PC-3 (cell line): ENCODE results near the gene PBRM1. TPM values are rescaled to one million over a fixed set of nuclear protein-coding genes. Genes with fewer than 3 reads are reported as not detected.
"Not testable (repeated sequence)": the region's sequence is repeated elsewhere in the genome, so short reads cannot be mapped to it uniquely, and the experiment has no call there.

Experiments
- ATAC-seq: fragments of 200-7000 bp; cut with Tn5 transposase; 2 replicates; pipeline ENCODE4 v1.9.1; 2020; ENCODE audit warnings: mild to moderate bottlenecking, moderate library complexity
- BruUV-seq: library from RNA; stranded (reverse); fragments of 400-500 nt; replicated peaks from 2 replicates; lab custom pipeline; 2021; lab: Mats Ljungman, UMichigan
- CTCF ChIA-PET: fragments of 300-600 bp; sonication (Branson Sonifier 250); formaldehyde crosslinking; loops from one replicate; lab custom pipeline; 2022; ENCODE audit warnings: antibody characterized with exemption; lab: Charles Lee
- POLR2A ChIA-PET: fragments of 300-600 bp; sonication (Branson Sonifier 250); formaldehyde crosslinking; loops from one replicate; lab custom pipeline; 2022; ENCODE audit warnings: antibody characterized with exemption; ENCODE audit not compliant: unreplicated experiment; lab: Charles Lee
- DNase-seq: peaks from one replicate; pipeline ENCODE4 v3.0.0-alpha.2; 2015
- H2AFZ ChIP-seq: fragments of 300-600 bp; sonication (generic); 2 replicates; pipeline ENCODE4 v1.6.0; 2016; ENCODE audit warnings: antibody characterized with exemption, low read length
- H3F3A ChIP-seq: fragments of 300-600 bp; sonication (generic); one replicate; pipeline ENCODE4 v1.6.0; 2017; ENCODE audit warnings: antibody characterized with exemption, low read length, control low read depth, mild to moderate bottlenecking; ENCODE audit not compliant: unreplicated experiment
- H3K27ac ChIP-seq: fragments of 300-600 bp; sonication (generic); 2 replicates; pipeline ENCODE4 v1.5.1; 2016; ENCODE audit warnings: mild to moderate bottlenecking, low read length
- H3K27me3 ChIP-seq: fragments of 300-600 bp; sonication (generic); 2 replicates; pipeline ENCODE4 v1.6.1; 2016; ENCODE audit warnings: low read length, mixed read lengths
- H3K36me3 ChIP-seq: fragments of 300-600 bp; sonication (generic); 2 replicates; pipeline ENCODE4 v1.6.1; 2016; ENCODE audit warnings: low read depth, mixed run types, low read length, mixed read lengths
- H3K4me1 ChIP-seq: fragments of 300-600 bp; sonication (generic); 2 replicates; pipeline ENCODE4 v1.5.1; 2016; ENCODE audit warnings: low read length; ENCODE audit not compliant: insufficient read depth
- H3K4me2 ChIP-seq: fragments of 300-600 bp; sonication (generic); 2 replicates; pipeline ENCODE4 v1.6.0; 2016; ENCODE audit warnings: low read length
- H3K4me3 ChIP-seq: fragments of 300-600 bp; sonication (generic); 2 replicates; pipeline ENCODE4 v1.5.1; 2016; ENCODE audit warnings: mild to moderate bottlenecking, low read length, mixed read lengths
- H3K79me2 ChIP-seq: fragments of 300-600 bp; sonication (generic); 2 replicates; pipeline ENCODE4 v1.6.1; 2017; ENCODE audit warnings: low read length, mixed read lengths
- H3K9ac ChIP-seq: fragments of 300-600 bp; sonication (generic); 2 replicates; pipeline ENCODE4 v1.6.0; 2016; ENCODE audit warnings: mild to moderate bottlenecking, low read length
- H3K9me2 ChIP-seq: fragments of 300-600 bp; sonication (generic); replicated peaks from 2 replicates; pipeline ENCODE4 v1.6.1; 2016; ENCODE audit warnings: mixed run types, low read length, mixed read lengths
- H3K9me3 ChIP-seq: fragments of 300-600 bp; sonication (generic); 2 replicates; pipeline ENCODE4 v1.6.1; 2016; ENCODE audit warnings: low read length, mixed read lengths
- H4K20me1 ChIP-seq: fragments of 300-600 bp; sonication (generic); 2 replicates; pipeline ENCODE4 v1.6.1; 2016; ENCODE audit warnings: low read length, mixed read lengths
- CTCF ChIP-seq: fragments of 300-600 bp; sonication (generic); conservative IDR thresholded peaks from 2 replicates; pipeline ENCODE4 v1.5.1; 2017; ENCODE audit warnings: antibody characterized with exemption, low read depth, mild to moderate bottlenecking, low read length
- EZH2 ChIP-seq: fragments of 300-600 bp; sonication (generic); IDR thresholded peaks from one replicate; pipeline ENCODE4 v1.6.1; 2017; ENCODE audit warnings: antibody characterized with exemption, mild to moderate bottlenecking, low read length; ENCODE audit not compliant: unreplicated experiment
- EZH2phosphoT487 ChIP-seq: fragments of 300-600 bp; sonication (generic); IDR thresholded peaks from 2 replicates; pipeline ENCODE4 v1.6.1; 2018; ENCODE audit warnings: mild to moderate bottlenecking, antibody characterized with exemption, low read length, borderline replicate concordance
- intact Hi-C: fragments of 100-400 bp; cut with micrococcal nuclease; formaldehyde crosslinking; loops from 2 replicates; pipeline ENCODE4 v1.9.0; 2023
- total RNA-seq: library from RNA; depleted of rRNA; stranded (reverse); fragments of >200 nt; gene quantifications from 2 replicates; pipeline ENCODE4 v1.2.3, GENCODE V29; 2014

The PBRM1 gene
- total RNA-seq, 1 experiment from 2014 or later: 59.7 TPM

- intact Hi-C loops: no loop called here
- H3K79me2 ChIP-seq: peaks cover 61% of the 10 kb centered on the region
- no peaks in the 10 kb centered on the region for H3K27me3 ChIP-seq
- H3K27ac ChIP-seq: no peak overlapping the region
- H3K4me1 ChIP-seq: peaks cover 20% of the 10 kb centered on the region
- no peak overlapping the region for H3K9ac ChIP-seq
- ATAC-seq: no peak; the same call in 1 of the 2 replicates
- H3F3A ChIP-seq: no peaks in the 10 kb centered on the region
- H3K4me3 ChIP-seq: no peak overlapping the region
- H3K9me2 ChIP-seq: no peaks in the 10 kb centered on the region
- POLR2A ChIA-PET: no interaction called here
- DNase-seq: no peak
- H4K20me1 ChIP-seq: no peaks in the 10 kb centered on the region
- no peak for TF ChIP-seq CTCF
- TF ChIP-seq EZH2phosphoT487: no peak
- TF ChIP-seq EZH2: no peak
- no peaks in the 10 kb centered on the region for H3K9me3 ChIP-seq
- no peak overlapping the region for H3K4me2 ChIP-seq
- H3K36me3 ChIP-seq: peaks cover 44% of the 10 kb centered on the region
- H2AFZ ChIP-seq: no peak overlapping the region
- CTCF ChIA-PET: no interaction called here
- no TSS peak for BruUV-seq
Observed at GRCh38 chr3:52679199-52679538, 6.5 kb downstream of the PBRM1 start.

- ChIA-PET POLR2A (no interaction called here), CTCF (no interaction called here)
- no TSS peak for BruUV-seq
- Histone ChIP-seq H3K27me3 (no peaks in the 10 kb centered on the region), H4K20me1 (no peaks in the 10 kb centered on the region), H2AFZ (no peak overlapping the region), H3K9me3 (no peaks in the 10 kb centered on the region), H3K36me3 (peaks cover 44% of the 10 kb centered on the region), H3F3A (no peaks in the 10 kb centered on the region), H3K79me2 (peaks cover 55% of the 10 kb centered on the region), H3K4me1 (peaks cover 15% of the 10 kb centered on the region), H3K9me2 (no peaks in the 10 kb centered on the region), H3K27ac (no peak overlapping the region), H3K4me2 (no peak overlapping the region), H3K9ac (no peak overlapping the region), H3K4me3 (no peak overlapping the region)
- intact Hi-C loops: no loop called here
- TF ChIP-seq EZH2: no peak
- TF ChIP-seq EZH2phosphoT487: no peak
- no peak for TF ChIP-seq CTCF
- no peak for DNase-seq
- ATAC-seq: peak; percentile 38; the same call in 1 of the 2 replicates
Observed at GRCh38 chr3:52678265-52679198, 7.2 kb downstream of the PBRM1 start.

DNA sequence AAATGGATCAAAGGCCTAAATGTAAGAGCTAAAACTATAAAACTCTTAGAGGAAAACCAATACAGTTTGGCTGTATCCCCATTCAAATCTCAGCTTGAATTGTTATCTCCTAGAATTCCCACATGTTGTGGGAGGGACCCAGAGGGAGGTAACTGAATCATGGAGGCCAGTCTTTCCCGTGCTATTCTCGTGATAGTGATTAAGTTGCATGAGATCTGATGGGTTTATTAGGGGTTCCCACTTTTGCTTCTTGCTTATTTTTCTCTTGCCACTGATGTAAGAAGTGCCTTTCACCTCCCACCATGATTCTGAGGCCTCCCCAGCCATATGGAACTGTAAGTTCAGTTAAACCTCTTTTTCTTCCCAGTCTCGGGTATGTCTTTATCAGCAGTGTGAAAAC is 9.5 kb downstream of the PBRM1 start:
- intact Hi-C loops, CTCF ChIA-PET: not testable (repeated sequence)

More for the DNA sequence above, 9.5 kb downstream of the PBRM1 start:
- H3K27ac ChIP-seq, H4K20me1 ChIP-seq, H3K4me2 ChIP-seq, H3F3A ChIP-seq, BruUV-seq, H3K9me2 ChIP-seq, ATAC-seq, H2AFZ ChIP-seq, H3K4me3 ChIP-seq, DNase-seq, POLR2A ChIA-PET, H3K27me3 ChIP-seq, H3K9ac ChIP-seq, H3K9me3 ChIP-seq: not testable (repeated sequence)
- Histone ChIP-seq H3K36me3 (peaks cover 42% of the 10 kb centered on the region), H3K4me1 (peaks cover 12% of the 10 kb centered on the region), H3K79me2 (peaks cover 34% of the 10 kb centered on the region)
